DND-41 (cell line): ENCODE measurements around the gene SPDEF.

Source experiments
- ATAC-seq: fragments of 200-7000 bp; cut with Tn5 transposase; 3 replicates; pipeline ENCODE4 v1.9.1; 2021; ENCODE audit warnings: low read depth; ENCODE audit not compliant: insufficient read depth
- DNase-seq: peaks from one replicate; pipeline ENCODE4 v3.0.0-alpha.2; 2020
- H2AFZ ChIP-seq: 2 replicates; pipeline ENCODE4 v1.6.0; 2012; ENCODE audit warnings: low read depth, low read length
- H3K27ac ChIP-seq: 2 replicates; pipeline ENCODE4 v1.5.1; 2012; ENCODE audit warnings: low read length, inconsistent platforms
- H3K27me3 ChIP-seq: fragments of 200-600 bp; sonication (generic); 2 replicates; pipeline ENCODE4 v1.6.0; 2012; ENCODE audit warnings: low read length, mild to moderate bottlenecking, inconsistent platforms; ENCODE audit not compliant: insufficient read depth, poor library complexity
- H3K36me3 ChIP-seq: 2 replicates; pipeline ENCODE4 v1.5.1; 2012; ENCODE audit warnings: low read length, inconsistent platforms; ENCODE audit not compliant: insufficient read depth
- H3K4me1 ChIP-seq: 2 replicates; pipeline ENCODE4 v1.5.1; 2012; ENCODE audit warnings: mild to moderate bottlenecking, low read length; ENCODE audit not compliant: insufficient read depth
- H3K4me2 ChIP-seq: 2 replicates; pipeline ENCODE4 v1.6.0; 2012; ENCODE audit warnings: mild to moderate bottlenecking, moderate library complexity, low read length, inconsistent platforms; ENCODE audit not compliant: insufficient read depth
- H3K4me3 ChIP-seq, 2 experiments: fragments of 200-600 bp in 1 of 2; shearing (Covaris generic) in 1 of 2; 2 replicates each; pipeline ENCODE4 v1.5.1; 2012 to 2016; ENCODE audit warnings: inconsistent platforms in 2 of 2, low read length in 2 of 2, mild to moderate bottlenecking in 2 of 2, low read depth in 1 of 2, moderate library complexity in 1 of 2
- H3K79me2 ChIP-seq: 2 replicates; pipeline ENCODE4 v1.6.0; 2012; ENCODE audit warnings: low read length, inconsistent platforms; ENCODE audit not compliant: insufficient read depth
- H3K9ac ChIP-seq: 2 replicates; pipeline ENCODE4 v1.6.0; 2012; ENCODE audit warnings: low read depth, mild to moderate bottlenecking, inconsistent platforms, low read length, moderate library complexity
- H3K9me3 ChIP-seq: 2 replicates; pipeline ENCODE4 v1.5.1; 2012; ENCODE audit warnings: low read length, moderate library complexity, mild to moderate bottlenecking, inconsistent platforms; ENCODE audit not compliant: insufficient read depth, severe bottlenecking
- H4K20me1 ChIP-seq: 2 replicates; pipeline ENCODE4 v1.6.0; 2012; ENCODE audit warnings: low read length; ENCODE audit not compliant: insufficient read depth
- CTCF ChIP-seq: IDR thresholded peaks from 2 replicates; pipeline ENCODE4 v1.5.1; 2012; ENCODE audit warnings: borderline replicate concordance, low read length, moderate library complexity, mild to moderate bottlenecking; ENCODE audit not compliant: poor library complexity, severe bottlenecking; ENCODE audit errors: extremely low read depth
- EZH2 ChIP-seq: IDR thresholded peaks from 3 replicates; pipeline ENCODE4 v1.6.1; 2012; ENCODE audit warnings: borderline replicate concordance, low read depth, mild to moderate bottlenecking, moderate library complexity, low read length, inconsistent platforms; ENCODE audit not compliant: severe bottlenecking

Gene SPDEF

GRCh38 chr6:34556031-34556471, at the start of gene SPDEF:
Gene SPDEF (minus strand): TSS chr6:34556329. CDS start chr6:34544455, 11,874 bp downstream.
- Histone ChIP-seq H3K4me3 (no peak within 1 kb of the TSS), H3K79me2 (no peaks in the 10 kb centered on the region), H4K20me1 (peaks cover 8% of the 10 kb centered on the region; the same call in 1 of the 2 replicates)

GRCh38 chr6:34603707-34604106, 47.6 kb upstream of the SPDEF start:
- no peak overlapping the region for H3K4me3 ChIP-seq
- H3K4me2 ChIP-seq, result no peak overlapping the region
- no peaks in the 10 kb centered on the region for H3K4me1 ChIP-seq
- no peak overlapping the region for H3K9ac ChIP-seq
- H3K79me2 ChIP-seq, result peaks cover 20% of the 10 kb centered on the region
- no peaks in the 10 kb centered on the region for H3K9me3 ChIP-seq
- no peak for DNase-seq
- ATAC-seq, result no peak
- TF ChIP-seq EZH2 (no peak), CTCF (no peak)
- H4K20me1 ChIP-seq, result peaks cover 23% of the 10 kb centered on the region; the same call in 1 of the 2 replicates
- no peak overlapping the region for H2AFZ ChIP-seq
- H3K27ac ChIP-seq, result no peak overlapping the region
- H3K27me3 ChIP-seq, result no peaks in the 10 kb centered on the region
- H3K36me3 ChIP-seq, result peaks cover 53% of the 10 kb centered on the region

More at GRCh38 chr6:34556031-34556471, at the start of gene SPDEF:
- peaks cover 4% of the 10 kb centered on the region for H3K9me3 ChIP-seq
- no peak within 1 kb of the TSS for H3K27ac ChIP-seq
- no peaks in the 10 kb centered on the region for H3K4me1 ChIP-seq
- H3K4me2 ChIP-seq, result no peak within 1 kb of the TSS
- ATAC-seq (no peak), DNase-seq (no peak)
- H3K36me3 ChIP-seq, result no peaks in the 10 kb centered on the region
- no peak within 1 kb of the TSS for H2AFZ ChIP-seq
- no peak for TF ChIP-seq EZH2
- TF ChIP-seq CTCF, result no peak
- H3K9ac ChIP-seq, result no peak within 1 kb of the TSS
- no peaks in the 10 kb centered on the region for H3K27me3 ChIP-seq

GRCh38 chr6:34602318-34603111, 46.4 kb upstream of the SPDEF start:
- H4K20me1 ChIP-seq, result peaks cover 18% of the 10 kb centered on the region; the same call in 1 of the 2 replicates
- H3K27ac ChIP-seq, result no peak overlapping the region
- DNase-seq, result no peak
- H3K79me2 ChIP-seq, result peaks cover 10% of the 10 kb centered on the region
- H3K4me3 ChIP-seq, result no peak overlapping the region
- no peaks in the 10 kb centered on the region for H3K9me3 ChIP-seq
- H2AFZ ChIP-seq, result no peak overlapping the region
- H3K9ac ChIP-seq, result no peak overlapping the region
- no peak overlapping the region for H3K4me2 ChIP-seq
- H3K36me3 ChIP-seq, result peaks cover 53% of the 10 kb centered on the region
- no peaks in the 10 kb centered on the region for H3K27me3 ChIP-seq
- TF ChIP-seq CTCF (no peak), EZH2 (no peak)
- H3K4me1 ChIP-seq, result no peaks in the 10 kb centered on the region
- ATAC-seq, result no peak
